OCI-LY7 (cell line): ENCODE results near the gene PLAC1.

Experiments
- CTCF ChIP-seq: fragments of 200-600 bp; sonication (generic); conservative IDR thresholded peaks from 2 replicates; pipeline ENCODE4 v1.5.1; 2014; ENCODE audit warnings: mild to moderate bottlenecking, antibody characterized with exemption, low read length, moderate library complexity, mixed read lengths
- EZH2phosphoT487 ChIP-seq: fragments of 200-600 bp; sonication (generic); IDR thresholded peaks from 2 replicates; pipeline ENCODE4 v1.6.1; 2018; ENCODE audit warnings: low read depth, borderline replicate concordance, mild to moderate bottlenecking, mixed run types, antibody characterized with exemption, low read length, moderate library complexity, mixed read lengths

GRCh38 chrX:134677332-134677731 lies 19.1 kb upstream of the PLAC1 start:
- no peak for TF ChIP-seq CTCF
- no peak for TF ChIP-seq EZH2phosphoT487
